NCI-H345 treated with DMSO at 0.1 percent for 48 hours (cell line): ENCODE results near the gene F2RL3.

Experiments used
- DNase-seq: peaks from one replicate; lab custom pipeline; 2025; ENCODE audit not compliant: unreplicated experiment; lab: John Stamatoyannopoulos, UW

F2RL3 gene

GRCh38 chr19:16892868-16893685, 4.3 kb downstream of the F2RL3 start:
- no peak for DNase-seq

DNA sequence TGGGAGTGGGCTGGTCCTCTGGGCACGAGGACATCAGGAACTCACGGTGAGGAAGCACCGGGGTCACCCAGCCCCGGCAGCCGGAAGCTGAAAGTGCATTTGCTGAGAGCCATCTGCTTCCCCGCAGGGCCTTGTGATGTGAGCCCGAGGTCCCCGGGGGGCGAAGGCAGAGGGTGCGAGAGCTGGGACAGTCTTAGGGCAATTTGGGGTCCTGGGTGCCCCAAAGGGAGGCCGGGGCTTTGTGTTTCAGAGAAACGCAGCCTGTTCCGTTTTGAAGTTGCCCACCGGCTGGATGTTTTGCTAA, 4.8 kb downstream of the F2RL3 start:
- no peak for DNase-seq

DNA sequence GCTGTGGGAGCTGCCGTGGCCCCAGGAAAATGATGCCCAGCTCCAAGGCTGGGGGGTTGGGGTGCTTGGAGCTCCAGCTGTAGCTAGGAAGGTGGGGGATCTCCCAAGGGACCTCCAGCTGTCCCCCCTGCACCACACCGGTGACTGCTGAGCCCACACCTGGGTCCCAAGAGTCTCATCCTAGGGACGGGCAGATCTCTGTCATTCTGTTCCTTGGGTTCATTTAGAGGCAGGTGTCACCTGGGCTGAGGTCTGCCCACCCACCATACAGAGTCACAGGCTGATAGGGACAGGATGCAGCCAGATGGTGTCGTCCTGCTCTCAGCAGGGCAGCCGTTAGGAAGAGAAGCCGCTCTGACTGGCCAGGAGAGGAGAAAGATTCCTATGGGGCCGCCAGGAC, 5.3 kb downstream of the F2RL3 start:
- DNase-seq: no peak

GRCh38 chr19:16895467-16896145, 6.8 kb downstream of the F2RL3 start:
- no peak for DNase-seq

GRCh38 chr19:16896146-16897028, 7.6 kb downstream of the F2RL3 start:
- DNase-seq: no peak

GRCh38 chr19:16897029-16897855, 8.4 kb downstream of the F2RL3 start:
- DNase-seq: no peak

- DNase-seq: no peak
These were observed 9.0 kb downstream of the F2RL3 start for GRCh38 chr19:16897856-16898161.

DNA sequence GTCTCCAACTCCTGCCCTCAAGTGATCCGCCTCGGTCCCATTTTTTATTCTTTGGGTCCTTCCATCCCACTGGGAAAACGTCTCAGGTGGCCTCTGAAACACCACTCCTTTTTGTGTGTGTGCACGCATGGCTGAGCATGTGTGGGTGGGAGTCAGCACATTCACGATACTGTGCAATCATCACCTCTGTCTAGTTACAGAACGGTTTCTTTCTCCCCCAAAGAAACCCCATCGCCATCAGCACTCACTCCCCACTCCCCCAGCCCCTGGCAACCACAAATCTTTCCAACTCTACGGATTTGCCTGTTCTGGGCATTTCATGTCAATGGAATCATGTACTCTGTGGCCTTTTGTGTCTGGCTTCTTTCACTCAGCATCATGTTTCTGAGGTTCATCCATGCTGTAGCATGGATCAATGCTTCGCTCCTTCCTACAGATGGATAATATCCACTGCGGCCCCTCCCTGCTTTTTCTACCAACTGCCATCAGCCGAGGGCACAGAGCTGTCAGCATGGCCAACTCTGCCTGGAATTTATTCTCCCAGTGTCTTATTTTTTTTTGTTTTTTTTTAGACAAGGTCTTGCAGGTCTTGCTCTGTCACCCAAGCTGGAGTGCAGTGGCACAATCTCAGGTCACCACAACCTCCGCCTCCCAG, 9.7 kb downstream of the F2RL3 start:
- DNase-seq: no peak

- DNase-seq: no peak
These were observed 10.8 kb downstream of the F2RL3 start for GRCh38 chr19:16899566-16900075.

DNA sequence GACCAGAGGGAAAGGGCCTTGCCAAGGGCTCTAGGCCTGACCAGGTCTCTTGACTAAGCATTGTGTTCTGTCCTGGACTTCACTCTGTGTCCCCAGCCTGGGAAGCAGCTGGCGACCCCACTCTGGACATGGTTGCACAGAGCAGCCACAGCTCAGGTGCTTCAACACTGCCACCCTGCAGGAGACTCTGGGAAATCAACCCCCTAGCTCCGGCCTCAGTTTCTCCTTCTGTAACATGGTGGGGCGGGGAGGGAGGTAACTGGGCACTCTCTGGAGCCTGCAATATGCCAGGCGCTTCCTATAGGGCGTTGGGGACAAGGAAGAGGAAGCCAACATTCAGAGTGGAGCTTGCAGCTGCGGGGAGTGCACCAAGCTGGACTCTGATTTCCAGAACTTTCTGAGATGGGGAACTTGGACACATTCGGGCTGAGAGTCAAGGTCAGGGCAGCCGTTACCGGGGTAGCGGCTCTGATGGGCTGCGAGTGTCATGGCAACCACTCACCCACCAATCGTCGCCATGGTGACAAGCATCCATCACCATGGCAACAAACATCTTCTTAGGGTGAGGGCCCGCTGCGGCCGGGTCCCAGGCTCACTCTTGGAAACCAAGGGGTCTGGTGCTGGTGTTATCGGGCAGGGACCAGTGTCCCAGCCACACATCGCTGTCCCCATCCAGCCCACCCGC, 12.8 kb downstream of the F2RL3 start:
- no peak for DNase-seq

DNA sequence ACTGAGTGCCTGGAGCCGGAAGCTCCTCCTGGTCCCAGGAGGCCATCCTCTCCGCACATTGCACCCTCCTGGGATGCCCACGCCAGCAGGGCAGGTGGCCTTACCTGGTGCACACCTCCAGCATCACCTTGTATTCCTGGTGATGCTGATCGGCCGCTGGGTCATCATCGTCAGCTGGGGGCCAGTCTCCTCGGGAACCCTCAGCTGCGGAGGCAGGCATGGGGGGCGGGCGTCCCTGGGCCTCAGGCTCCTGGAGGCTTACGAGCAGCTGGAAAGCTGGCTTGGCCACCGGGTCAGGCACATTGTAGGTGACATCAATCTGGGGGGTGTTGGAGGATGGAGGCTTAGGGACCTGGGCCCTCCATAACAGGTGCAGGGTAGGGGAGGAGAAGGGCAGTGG, 13.7 kb downstream of the F2RL3 start:
- no peak for DNase-seq

- no peak for DNase-seq
These were observed 14.5 kb downstream of the F2RL3 start for GRCh38 chr19:16903347-16903746.

DNA sequence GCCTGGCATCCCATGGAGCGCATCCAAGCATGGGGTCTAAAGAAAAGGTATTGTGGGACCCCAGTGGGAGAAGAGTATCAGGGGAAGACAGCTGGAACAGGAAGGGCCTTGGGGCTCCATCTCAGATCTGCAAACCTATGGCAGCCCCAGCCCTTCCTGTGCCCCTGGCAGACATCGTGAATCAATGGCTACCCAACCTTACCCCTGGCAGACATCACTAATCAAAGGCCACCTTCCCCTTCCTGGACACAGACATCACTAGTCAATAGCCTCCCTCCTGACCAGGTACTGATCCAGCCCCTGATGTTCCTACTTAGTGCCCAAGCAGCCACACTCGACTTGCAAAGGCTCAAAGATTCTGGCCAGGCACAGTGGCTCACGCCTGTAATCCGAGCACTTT, 15.8 kb downstream of the F2RL3 start:
- no peak for DNase-seq

DNA sequence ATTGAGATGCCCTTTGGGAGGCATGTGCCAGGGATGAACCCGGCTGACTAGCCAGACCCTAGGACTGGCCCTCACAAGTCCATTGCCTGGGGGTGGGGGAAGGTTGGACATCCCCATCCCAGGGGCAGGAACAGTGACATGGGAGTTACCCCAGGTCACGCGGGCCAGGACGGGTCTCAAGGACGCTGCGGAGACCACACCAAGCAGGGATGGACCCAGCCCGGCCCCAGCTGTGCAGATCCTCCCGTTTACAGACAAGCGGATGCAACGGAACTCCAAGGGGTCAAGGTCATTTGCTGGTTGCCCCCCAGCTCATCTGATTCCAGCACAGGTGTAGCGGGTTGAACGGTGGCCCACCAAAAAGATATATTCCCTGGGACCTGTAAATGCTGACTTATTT, 20.0 kb downstream of the F2RL3 start:
- no peak for DNase-seq

DNA sequence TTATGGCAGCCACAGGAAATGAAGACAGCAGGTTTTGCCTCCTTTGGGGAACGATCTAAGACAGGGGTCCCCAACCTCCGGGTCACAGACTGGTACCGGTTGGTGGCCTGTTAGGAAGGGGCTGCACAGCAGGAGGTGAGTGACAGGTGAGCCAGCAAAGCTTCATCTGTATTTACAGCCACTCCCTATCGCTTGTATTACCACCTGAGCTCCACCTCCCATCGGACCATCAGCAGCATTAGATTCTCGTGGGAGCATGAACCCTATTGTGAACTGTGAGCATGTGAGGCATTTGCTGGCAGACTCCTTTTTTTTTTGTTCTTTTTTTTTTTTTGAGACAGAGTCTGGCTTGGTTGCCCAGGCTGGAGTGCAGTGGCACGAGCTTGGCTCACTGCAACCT, 22.2 kb downstream of the F2RL3 start:
- DNase-seq: no peak

DNA sequence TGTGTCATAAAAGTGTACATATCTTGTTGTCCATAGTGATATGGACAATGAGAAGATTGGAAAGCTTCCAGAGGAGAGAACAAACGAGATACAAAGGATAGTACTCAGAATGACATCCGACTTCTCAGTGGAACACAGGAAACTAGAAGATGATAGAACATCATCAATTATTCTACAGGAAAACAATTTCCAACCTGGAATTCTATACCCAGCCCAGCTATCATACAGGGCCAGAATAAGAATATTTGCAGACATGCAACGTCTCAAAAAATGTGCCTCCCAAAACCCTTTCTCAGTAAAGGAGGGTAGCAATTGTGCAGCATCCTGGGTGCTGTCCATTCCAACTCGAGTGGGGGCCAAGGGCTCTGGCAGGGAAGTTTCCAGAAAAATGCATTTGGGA, 24.0 kb downstream of the F2RL3 start:
- DNase-seq: no peak

DNA sequence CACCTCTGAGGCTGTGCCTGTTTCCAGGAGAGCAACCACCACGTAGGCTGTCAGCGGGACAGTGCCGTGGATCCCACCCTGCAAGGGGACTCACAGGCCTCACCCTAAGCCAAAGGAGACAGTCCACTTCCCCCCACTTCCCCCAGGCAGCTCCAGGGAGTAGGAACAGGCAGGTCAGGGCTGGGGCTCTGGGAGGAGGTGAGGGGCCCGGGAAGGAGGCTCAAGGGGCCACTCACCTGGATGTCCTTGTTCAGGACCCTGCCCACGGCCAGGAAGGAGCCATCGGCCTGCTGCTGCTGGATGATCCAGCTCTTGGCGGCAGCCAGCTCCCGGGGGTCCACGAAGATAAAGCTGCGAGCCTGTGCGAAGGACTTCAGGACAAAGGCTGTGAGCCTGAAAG, 25.6 kb downstream of the F2RL3 start:
- DNase-seq: no peak

DNA sequence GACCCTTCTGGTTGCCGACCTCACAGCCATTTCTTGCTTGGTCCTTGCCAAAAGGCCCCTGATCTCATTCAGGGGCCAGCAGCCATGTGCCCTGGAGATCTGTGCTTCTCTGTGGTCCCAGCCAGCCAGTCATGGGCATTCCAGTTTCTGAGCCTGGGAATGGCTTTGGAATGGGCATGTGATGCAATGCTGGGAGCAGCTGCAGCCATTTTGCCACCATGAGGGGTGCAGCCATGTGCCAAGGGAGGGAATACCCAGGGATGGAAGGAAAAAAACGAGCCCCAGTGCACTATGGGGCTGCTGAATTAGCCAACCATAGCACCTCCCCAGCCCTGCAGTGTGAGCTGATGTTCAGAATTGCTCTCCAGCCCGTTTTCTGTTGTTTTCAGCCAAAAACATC, 26.3 kb downstream of the F2RL3 start:
- no peak for DNase-seq

DNA sequence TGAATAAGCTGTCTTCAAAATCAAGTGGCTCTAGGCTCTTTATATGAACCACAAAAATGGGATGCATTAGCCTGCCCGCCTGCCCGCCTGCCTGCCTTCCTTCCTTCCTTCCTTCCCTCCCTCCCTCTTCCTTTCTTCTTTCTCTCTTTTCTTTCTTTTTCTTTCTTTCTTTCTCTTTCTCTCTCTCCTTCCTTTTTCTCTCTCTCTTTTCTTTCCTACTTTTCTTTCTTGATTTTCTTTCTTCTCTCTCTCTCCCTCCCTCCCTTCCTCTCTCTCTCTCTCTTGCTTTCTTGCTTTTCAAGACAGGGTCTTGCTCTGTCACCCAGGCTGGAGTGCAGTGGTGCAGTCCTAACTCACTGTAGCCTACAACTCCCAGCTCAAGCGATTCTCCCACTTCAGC, 26.9 kb downstream of the F2RL3 start:
- no peak for DNase-seq

DNA sequence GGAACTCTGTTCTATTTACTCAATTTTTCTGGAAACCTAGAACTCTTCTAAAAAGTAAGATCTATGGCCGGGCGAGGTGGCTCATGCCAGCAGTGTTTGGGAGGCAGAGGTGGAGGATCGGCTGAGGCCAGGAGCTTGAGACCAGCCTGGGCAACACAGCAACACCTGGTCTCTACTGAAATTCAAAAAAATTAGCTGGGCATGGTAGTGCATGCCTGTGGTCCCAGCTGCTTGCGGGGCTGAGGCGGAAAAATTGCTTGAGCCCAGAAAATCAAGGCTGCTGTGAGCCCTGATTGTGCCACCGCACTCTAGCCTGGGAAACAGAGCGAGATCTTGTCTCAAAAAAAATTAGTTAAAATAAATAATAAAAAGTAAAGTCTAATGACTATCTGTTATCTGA, 28.6 kb downstream of the F2RL3 start:
- no peak for DNase-seq
